ENCODE measurements around the gene C19orf85. TPM values are rescaled to one million over a fixed set of nuclear protein-coding genes. Genes with fewer than 3 reads are reported as not detected.
A peak's percentile ranks its signal among the peaks of the same experiment; 100 is the strongest.

Gene C19orf85
- total RNA-seq, 1 experiment from 2014 or later: not detected

- H3K36me3 Mint-ChIP-seq (ENCODE audit: insufficient read depth, unreplicated experiment): no peaks in the 10 kb centered on the region
- no peak overlapping the region for H3K27ac Mint-ChIP-seq (ENCODE audit: unreplicated experiment)
- BruUV-seq (replicated peaks): no TSS peak
- Histone ChIP-seq H3K9me3 (no peaks in the 10 kb centered on the region), H3K4me3 (ENCODE audit: low read depth, low read length) (no peak overlapping the region), H3K4me1 (no peaks in the 10 kb centered on the region), H3K27me3 (replicated peaks; ENCODE audit: control insufficient read depth, insufficient read depth, low read length) (no peaks in the 10 kb centered on the region), H3K36me3 (ENCODE audit: control insufficient read depth, insufficient read depth, low read length) (no peaks in the 10 kb centered on the region)
- DNase-seq: no peak
- POLR2A ChIA-PET: interaction anchor here (1.1 kb wide), 1 partner anchor 8 kb away, joined by 4 read pairs; the partner anchor contains the start of gene ZNF628
- intact Hi-C loops (cut with micrococcal nuclease; ENCODE audit: unreplicated experiment): no loop called here
- H3K4me1 Mint-ChIP-seq (ENCODE audit: low read depth, unreplicated experiment): peaks cover 11% of the 10 kb centered on the region
- no peaks in the 10 kb centered on the region for H3K9me3 Mint-ChIP-seq (ENCODE audit: unreplicated experiment)
- peaks cover 5% of the 10 kb centered on the region for H3K27me3 Mint-ChIP-seq (ENCODE audit: insufficient read depth, unreplicated experiment)
- no peak overlapping the region for H3K4me3 Mint-ChIP-seq (ENCODE audit: unreplicated experiment)
- CTCF ChIA-PET: interaction anchor here (0.7 to 3.0 kb wide), 8 partner anchors 8 to 311 kb away, joined by 4 to 35 read pairs (median 7); partner anchors contain the start of genes NAT14, ZNF628 and ZNF865
- TF ChIP-seq CTCF (IDR thresholded peaks at IDR 0.05; ENCODE audit: insufficient read depth in 1 of 2, low read depth in 1 of 2, low read length in 1 of 2, severe bottlenecking in 1 of 2, unreplicated experiment in 1 of 2): no peak
Measured at GRCh38 chr19:55468054-55468393, 3.5 kb upstream of the C19orf85 start.

DNA sequence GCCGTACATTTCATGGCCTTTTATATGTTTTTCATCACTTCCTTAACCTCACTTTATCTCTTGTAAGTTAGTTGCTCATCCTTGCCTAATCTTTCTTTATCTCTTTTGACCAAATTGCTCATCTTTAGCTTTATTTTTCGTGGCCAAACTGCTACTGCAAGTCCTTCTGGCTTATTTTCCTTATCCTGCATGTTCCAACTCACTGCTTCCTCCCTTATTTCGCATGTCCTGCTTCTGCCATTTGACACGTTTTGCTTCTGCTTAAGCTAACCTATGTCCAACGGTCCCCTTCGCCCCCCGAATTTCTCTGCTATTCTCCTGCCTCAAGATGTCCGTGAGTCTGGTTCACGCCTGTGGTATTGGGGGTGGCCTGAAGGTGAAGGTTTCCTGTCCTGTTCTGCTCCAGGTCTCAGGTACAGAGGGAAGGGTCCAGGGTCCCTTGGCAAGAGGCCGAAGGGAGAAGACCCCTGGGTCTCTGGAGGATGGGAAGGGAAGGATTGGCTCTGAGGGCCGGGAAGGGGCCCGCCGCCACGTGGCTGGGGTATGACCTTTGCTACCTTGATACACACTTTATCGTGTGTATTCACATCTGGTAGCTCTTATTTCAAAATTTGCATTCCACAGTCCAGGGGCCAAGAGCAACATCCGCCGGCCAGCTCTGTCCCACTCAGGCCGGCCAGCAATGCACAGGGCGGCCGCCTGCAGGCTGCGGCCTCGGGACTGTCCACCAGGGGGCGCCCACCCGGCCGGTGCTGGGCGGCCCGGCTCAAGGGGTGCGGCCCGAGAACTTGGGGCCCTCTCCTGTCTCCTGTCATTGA, 2.9 kb upstream of the C19orf85 start:
- no peaks in the 10 kb centered on the region for H3K36me3 ChIP-seq (ENCODE audit: control insufficient read depth, insufficient read depth, low read length)
- no peaks in the 10 kb centered on the region for H3K27me3 ChIP-seq (replicated peaks; ENCODE audit: control insufficient read depth, insufficient read depth, low read length)
- peak in 1 of 2 experiments; percentile 83 for DNase-seq
- Mint-ChIP-seq H3K27me3 (ENCODE audit: insufficient read depth, unreplicated experiment) (peaks cover 7% of the 10 kb centered on the region), H3K36me3 (ENCODE audit: insufficient read depth, unreplicated experiment) (peaks cover under 1% of the 10 kb centered on the region), H3K4me1 (ENCODE audit: low read depth, unreplicated experiment) (peaks cover 11% of the 10 kb centered on the region), H3K4me3 (ENCODE audit: unreplicated experiment) (no peak overlapping the region), H3K27ac (ENCODE audit: unreplicated experiment) (no peak overlapping the region), H3K9me3 (ENCODE audit: unreplicated experiment) (no peaks in the 10 kb centered on the region)
- no peaks in the 10 kb centered on the region for H3K4me1 ChIP-seq
- no peaks in the 10 kb centered on the region for H3K9me3 ChIP-seq
- POLR2A ChIA-PET: interaction anchor here (0.6 to 1.1 kb wide), 2 partner anchors 9 to 36 kb away, joined by 4 read pairs; partner anchors contain the start of gene ZNF628
- no TSS peak for BruUV-seq (replicated peaks)
- peak; percentile 82 to 97 for TF ChIP-seq CTCF (IDR thresholded peaks at IDR 0.05; ENCODE audit: insufficient read depth in 1 of 2, low read depth in 1 of 2, low read length in 1 of 2, severe bottlenecking in 1 of 2, unreplicated experiment in 1 of 2)
- intact Hi-C loops (cut with micrococcal nuclease; ENCODE audit: unreplicated experiment): loop anchor here (1.0 to 2.0 kb wide), 2 partner anchors 37 to 164 kb away; no protein-coding TSS in a partner anchor
- no peak overlapping the region for H3K4me3 ChIP-seq (ENCODE audit: low read depth, low read length)
- CTCF ChIA-PET: interaction anchor here (0.6 to 3.0 kb wide), 17 partner anchors 9 to 1047 kb away, joined by 3 to 35 read pairs (median 4); partner anchors contain the start of genes FIZ1, HSPBP1, KMT5C and NAT14

- CTCF ChIA-PET: interaction anchor here (2.2 to 3.0 kb wide), 3 partner anchors 10 to 166 kb away, joined by 12 to 35 read pairs (median 24); partner anchors contain the start of gene ZNF628
- peaks cover 13% of the 10 kb centered on the region for H3K36me3 Mint-ChIP-seq (ENCODE audit: insufficient read depth, unreplicated experiment)
- Histone ChIP-seq H3K27me3 (replicated peaks; ENCODE audit: control insufficient read depth, insufficient read depth, low read length) (no peaks in the 10 kb centered on the region), H3K4me1 (no peaks in the 10 kb centered on the region), H3K36me3 (ENCODE audit: control insufficient read depth, insufficient read depth, low read length) (no peaks in the 10 kb centered on the region), H3K4me3 (ENCODE audit: low read depth, low read length) (no peak overlapping the region), H3K9me3 (no peaks in the 10 kb centered on the region)
- H3K9me3 Mint-ChIP-seq (ENCODE audit: unreplicated experiment): no peaks in the 10 kb centered on the region
- peaks cover 7% of the 10 kb centered on the region for H3K27me3 Mint-ChIP-seq (ENCODE audit: insufficient read depth, unreplicated experiment)
- intact Hi-C loops (cut with micrococcal nuclease; ENCODE audit: unreplicated experiment): loop anchor here (2.0 kb wide), 1 partner anchor 39 kb away; no protein-coding TSS in a partner anchor
- DNase-seq: no peak
- H3K4me3 Mint-ChIP-seq (ENCODE audit: unreplicated experiment): no peak overlapping the region
- peaks cover 11% of the 10 kb centered on the region for H3K4me1 Mint-ChIP-seq (ENCODE audit: low read depth, unreplicated experiment)
- no peak overlapping the region for H3K27ac Mint-ChIP-seq (ENCODE audit: unreplicated experiment)
- BruUV-seq (replicated peaks): no TSS peak
- POLR2A ChIA-PET: no interaction called here
- no peak for TF ChIP-seq CTCF (IDR thresholded peaks at IDR 0.05; ENCODE audit: insufficient read depth in 1 of 2, low read depth in 1 of 2, low read length in 1 of 2, severe bottlenecking in 1 of 2, unreplicated experiment in 1 of 2)
Measured at GRCh38 chr19:55466241-55466614, 1.7 kb upstream of the C19orf85 start.
